HG03103 (cell line): ENCODE measurements around the gene MGAM2.

Experiments
- ATAC-seq: cut with Tn5 transposase; IDR thresholded peaks from one replicate; pipeline ENCODE4 v1.9.1; 2021; ENCODE audit warnings: low read depth; ENCODE audit not compliant: unreplicated experiment

MGAM2 gene

DNA sequence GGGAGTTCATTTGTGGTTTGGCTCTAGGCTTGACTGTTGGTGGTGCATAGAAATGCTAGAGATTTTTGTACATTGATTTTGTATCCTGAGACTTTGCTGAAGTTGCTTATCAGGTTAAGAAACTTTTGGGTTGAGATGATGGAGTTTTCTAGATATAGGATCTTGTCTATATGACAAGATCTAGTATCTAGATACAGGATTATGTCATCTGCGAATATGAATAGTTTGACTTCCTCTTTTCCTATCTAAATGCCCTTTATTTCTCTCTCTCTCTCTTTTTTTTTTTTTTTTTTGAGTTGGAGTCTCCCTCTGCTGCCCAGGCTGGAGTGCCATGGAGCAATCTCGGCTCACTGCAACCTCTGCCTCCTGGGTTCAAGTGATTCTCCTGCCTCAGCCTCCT is 62.9 kb downstream of the MGAM2 start:
- ATAC-seq = no peak

DNA sequence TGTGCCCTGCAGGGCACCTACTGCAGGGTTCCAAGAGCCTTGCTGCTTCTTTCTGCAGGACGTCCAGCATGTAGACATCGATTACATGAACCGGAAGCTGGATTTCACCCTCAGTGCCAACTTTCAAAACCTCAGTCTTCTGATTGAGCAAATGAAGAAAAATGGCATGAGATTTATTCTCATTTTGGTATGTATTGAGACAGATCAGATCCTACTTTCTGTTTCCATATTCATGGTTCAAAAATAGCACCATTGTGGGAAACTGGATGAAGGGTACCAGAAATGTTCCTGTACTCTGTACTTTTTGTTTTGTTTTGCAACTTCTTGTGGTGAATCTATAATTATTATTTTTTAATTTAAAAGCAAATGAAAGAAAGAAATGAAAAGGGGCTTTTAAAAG is 64.1 kb downstream of the MGAM2 start:
- no peak for ATAC-seq

GRCh38 chr7:142176901-142177300 is 65.4 kb downstream of the MGAM2 start:
- no peak for ATAC-seq

GRCh38 chr7:142177869-142178268 is 66.4 kb downstream of the MGAM2 start:
- ATAC-seq = no peak

GRCh38 chr7:142180426-142180825 is 68.9 kb downstream of the MGAM2 start:
- no peak for ATAC-seq

DNA sequence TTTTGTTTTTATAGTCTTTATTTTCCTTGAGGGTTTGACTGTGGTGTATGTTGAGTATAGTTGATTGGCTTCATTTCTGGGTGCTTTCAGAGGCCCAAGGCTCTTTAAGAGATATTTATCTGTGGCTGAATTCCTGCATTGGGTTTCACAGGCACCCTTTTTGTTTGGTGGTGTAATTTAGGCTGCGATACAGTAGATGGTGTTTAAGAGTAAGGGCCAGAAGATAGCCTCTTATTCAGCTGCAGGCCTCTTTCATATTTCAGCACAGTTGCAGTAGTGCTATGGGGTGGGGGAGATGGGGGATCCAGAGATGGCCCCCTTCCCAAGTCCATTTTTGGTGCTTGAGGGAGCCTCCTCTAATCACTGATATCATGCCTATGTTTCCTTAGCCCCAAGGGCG is 69.7 kb downstream of the MGAM2 start:
- ATAC-seq = no peak

DNA sequence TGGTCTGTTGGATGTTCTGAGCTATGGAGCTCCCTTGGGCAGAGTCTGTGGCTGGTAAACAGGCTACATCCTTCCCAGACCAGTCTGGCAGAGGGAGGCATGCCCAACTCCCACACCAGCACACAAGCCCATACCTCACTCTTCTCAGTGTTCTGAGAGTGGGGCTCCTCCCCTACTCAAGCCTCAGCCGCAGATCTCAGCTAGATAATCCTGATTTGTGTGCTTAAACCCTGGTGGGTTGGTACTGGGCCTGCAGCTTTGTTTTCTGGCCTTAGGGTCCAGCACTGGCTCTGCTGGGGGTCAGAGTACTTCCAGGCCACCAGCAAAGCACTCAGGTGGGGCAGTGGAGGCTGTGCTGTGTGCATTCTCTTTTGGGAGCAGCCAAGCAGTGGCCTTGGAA is 70.4 kb downstream of the MGAM2 start:
- ATAC-seq = no peak

- no peak for ATAC-seq
Observed at GRCh38 chr7:142185069-142185468, 73.6 kb downstream of the MGAM2 start.

- ATAC-seq = no peak
Observed at GRCh38 chr7:142185801-142186200, 74.3 kb downstream of the MGAM2 start.

GRCh38 chr7:142188154-142188553 is 76.6 kb downstream of the MGAM2 start:
- no peak for ATAC-seq

DNA sequence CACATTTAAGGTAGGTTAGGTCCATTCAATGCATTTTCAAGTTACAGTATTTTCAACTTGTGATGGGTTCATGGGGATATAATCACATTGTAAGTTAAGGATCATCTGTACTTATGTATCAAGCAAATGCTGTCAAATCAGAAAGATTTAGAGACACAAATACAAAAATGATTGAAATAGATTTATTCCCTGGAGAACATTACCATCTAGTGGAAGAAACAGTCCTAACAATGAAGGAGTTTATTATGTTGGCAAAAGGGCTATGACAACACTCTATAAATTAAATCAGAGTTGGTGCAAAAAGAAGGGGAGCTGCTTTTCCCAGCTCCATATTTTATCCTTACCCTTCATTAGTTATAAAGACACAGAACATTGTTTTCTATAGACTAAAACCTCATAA is 77.3 kb downstream of the MGAM2 start:
- ATAC-seq = no peak

GRCh38 chr7:142194201-142194600 is 82.7 kb downstream of the MGAM2 start:
- ATAC-seq = no peak

DNA sequence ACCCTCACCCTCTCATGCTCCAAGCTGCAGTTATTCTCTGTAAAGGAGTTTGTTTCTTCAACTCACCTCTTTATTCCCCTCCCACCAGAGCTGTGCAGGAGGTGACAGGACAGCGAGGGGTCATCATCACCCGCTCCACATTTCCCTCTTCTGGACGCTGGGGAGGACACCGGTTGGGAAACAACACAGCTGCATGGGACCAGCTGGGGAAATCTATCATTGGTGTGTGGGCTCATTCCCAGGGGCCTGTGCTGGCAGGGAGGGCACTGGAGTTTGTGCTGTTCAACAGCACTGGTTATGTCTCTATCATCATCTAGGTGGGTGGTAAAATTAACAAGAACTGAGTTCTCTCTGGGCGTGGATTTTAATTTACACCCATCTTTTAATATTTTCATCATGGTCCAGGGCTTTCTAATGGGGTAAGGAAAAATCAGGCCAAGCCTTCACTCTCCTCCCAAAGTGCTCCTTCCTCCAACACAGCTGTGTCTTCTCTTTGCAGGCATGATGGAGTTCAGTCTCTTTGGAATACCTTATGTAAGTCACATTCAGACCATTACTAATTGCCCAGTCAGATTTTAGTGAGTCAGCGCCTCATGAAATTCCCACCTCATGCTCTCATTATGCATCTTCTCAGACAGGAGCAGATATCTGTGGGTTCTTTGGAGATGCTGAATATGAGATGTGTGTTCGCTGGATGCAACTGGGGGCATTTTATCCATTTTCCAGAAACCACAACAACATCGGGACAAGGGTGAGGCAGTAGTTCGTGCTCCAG is 84.7 kb downstream of the MGAM2 start:
- ATAC-seq = no peak

DNA sequence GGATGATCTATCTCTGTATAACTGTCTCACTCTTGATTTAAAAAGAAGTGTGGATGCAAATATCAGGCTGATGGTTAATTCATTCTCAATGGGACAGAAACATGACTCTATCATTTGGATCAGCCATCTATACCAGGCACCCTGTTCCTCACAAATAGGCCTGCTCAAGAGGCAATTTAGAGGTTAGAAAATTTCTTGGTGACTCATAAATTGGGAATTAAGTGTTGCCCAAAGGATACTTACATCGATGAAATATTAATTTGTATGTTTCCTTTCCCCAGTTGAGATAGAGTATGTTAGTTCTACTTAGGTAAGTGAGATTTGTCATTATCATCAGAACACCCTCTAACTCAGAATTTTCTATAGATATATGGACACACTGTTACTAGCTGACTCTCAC is 88.7 kb downstream of the MGAM2 start:
- ATAC-seq = no peak

DNA sequence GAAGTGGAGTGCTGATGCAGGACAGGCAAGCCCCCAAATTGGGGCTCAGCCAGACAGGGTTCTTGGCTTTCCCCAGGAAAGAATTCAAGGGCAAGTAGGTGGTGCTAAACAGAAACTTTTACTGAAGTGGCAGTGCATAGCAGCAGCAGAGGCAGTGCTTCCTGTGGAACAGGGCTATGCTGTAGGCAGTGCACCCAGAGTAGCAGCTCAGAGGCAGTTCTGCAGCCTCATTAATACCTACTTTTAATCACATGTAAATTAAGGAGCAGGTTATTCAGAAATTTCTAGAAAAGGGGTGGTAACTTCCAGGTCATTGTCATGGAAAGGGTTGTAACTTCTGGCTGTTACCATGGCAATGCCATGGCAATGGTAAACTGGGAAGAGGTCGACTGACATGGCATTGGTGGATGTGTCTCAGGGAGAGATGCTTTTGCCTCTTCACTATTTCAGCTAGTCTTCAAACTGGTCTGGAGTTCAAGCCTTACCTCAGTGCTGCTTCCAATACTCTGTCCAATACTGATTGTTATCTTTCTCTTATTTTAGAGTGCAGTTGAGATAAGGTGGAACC is 117.1 kb downstream of the MGAM2 start:
- no peak for ATAC-seq

DNA sequence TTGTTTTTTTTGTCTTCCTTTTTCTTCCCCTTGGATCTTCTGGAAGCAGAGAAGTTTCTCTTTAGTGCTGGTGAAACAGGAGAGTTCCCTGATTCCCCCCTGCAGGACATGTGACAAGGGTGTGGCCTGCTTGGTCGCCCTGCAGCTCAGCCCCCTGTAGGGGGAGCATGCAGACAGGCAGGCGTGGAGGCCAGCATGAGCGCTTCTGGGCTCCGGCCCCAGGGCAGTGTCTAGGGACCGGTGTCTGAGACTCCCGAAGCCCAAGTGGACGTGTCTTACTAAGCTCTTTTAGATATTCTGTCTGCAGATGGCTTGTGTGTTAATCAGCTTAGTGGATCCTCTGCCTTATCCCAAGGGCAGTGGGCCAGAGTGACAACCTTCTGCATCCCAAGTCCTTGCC is 120.2 kb downstream of the MGAM2 start:
- ATAC-seq = no peak

DNA sequence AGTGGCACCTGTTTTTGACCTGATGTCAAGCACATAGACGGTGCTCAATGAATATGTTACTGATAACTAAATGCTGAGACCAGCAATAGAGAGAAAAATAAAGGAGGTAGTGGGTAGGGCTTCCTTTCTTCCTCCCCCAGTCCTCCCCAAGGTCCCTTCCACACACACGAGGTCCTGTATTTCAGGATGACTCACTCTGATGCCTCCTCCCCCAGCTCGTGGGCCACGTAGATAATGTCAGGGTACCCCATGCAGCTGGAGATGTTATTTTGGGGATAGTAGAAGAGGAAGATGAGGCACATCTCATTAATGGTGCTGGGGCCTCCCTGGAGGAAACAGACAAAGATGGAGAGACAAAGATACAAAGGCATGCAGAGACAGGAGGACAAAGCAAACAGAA is 129.0 kb downstream of the MGAM2 start:
- no peak for ATAC-seq

GRCh38 chr7:142243823-142244222 is 132.3 kb downstream of the MGAM2 start:
- no peak for ATAC-seq

GRCh38 chr7:142248166-142249160 is 136.9 kb downstream of the MGAM2 start:
- ATAC-seq = no peak

DNA sequence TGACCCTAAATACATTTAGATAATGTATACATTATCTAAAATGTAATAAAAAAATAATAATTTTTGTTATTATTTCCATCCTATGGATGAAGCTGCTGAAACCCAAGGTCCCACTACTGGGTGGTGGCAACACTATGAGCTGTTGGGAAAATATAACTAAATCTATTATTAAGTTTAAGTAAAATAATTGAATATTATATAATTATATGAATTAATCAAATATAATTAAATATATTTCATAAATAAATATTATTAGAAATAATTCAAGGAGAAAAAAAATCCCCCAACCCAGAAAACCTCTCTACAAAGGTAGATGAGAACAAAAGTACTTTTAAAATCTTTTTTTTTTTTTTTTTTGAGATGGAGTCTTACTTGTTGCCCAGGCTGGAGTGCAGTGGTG is 138.4 kb downstream of the MGAM2 start:
- no peak for ATAC-seq

DNA sequence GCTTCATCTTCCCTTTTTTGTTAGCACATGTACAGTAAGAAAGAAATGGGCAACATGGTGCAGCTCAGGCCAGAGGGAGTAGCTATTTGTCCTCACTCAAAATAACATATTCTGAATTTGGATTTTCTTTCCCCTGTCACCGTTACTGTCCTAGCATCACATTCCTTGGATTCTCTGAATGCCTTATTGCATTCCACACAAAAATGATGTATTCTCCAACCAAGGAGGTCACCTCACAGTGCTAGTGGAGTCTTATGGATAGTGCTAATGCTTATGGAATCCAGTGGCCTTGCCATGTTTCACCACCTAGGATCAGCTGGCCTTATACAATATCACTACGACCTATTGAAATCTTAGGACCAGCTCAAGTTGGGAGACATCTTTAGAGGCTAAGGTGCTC is 139.2 kb downstream of the MGAM2 start:
- no peak for ATAC-seq
